ENCODE data around the gene ZNF445.
"Not testable (repeated sequence)": the region's sequence is repeated elsewhere in the genome, so short reads cannot be mapped to it uniquely, and the experiment has no call there.

ZNF445 gene

DNA sequence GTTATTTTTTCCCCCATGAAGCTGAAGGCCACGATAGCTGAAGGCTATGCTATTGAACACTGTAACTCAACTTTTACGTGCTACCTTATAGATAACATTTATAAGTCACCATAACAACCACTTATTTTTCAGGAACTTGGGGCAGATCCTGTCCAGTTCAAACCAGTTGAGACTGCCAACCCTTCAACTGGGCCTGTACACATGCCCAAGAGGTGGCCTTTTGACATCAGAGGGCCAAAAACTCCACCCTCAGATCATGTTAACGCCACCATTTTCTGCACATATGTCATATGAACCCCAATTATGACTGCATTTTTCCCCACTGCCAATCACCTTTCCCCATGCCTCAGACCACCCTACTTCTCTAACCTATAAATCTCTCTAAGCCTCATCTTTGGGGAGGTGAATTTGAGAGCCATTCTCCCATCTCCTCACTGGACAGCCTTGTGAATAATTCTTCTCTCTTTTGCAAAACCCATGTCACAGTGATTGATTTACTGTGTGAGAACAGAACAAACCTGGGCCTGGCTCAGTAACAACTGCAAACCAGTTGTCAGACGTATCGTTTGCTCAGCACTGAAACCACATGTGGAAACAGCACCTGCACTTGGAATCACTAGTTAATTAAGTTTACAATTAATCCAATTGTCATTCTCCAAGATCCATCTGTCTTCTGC is 42.5 kb downstream of the ZNF445 start:
- DNase-seq (ENCODE audit: low read depth in 2 of 2): no peak

DNA sequence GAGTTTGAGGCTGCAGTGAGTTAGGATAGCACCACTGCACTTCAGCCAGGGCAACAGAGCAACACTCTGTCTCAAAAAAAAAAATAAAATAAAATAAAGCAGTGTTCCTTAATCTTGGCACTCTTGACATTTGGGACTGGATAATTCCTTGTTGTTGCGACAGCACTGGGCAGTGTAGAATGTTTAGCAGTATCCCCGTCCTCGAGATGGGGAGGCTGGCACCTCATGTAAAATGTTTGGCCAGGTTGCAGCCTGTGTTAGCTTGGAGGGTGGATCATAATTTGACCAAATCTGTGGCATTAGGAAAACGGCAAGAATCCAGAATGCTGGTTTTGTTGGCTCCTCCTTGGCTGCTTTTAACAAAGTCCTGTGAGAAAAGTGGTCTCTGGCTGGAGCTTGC is 47.0 kb downstream of the ZNF445 start:
- DNase-seq (ENCODE audit: low read depth in 2 of 2): no peak

DNA sequence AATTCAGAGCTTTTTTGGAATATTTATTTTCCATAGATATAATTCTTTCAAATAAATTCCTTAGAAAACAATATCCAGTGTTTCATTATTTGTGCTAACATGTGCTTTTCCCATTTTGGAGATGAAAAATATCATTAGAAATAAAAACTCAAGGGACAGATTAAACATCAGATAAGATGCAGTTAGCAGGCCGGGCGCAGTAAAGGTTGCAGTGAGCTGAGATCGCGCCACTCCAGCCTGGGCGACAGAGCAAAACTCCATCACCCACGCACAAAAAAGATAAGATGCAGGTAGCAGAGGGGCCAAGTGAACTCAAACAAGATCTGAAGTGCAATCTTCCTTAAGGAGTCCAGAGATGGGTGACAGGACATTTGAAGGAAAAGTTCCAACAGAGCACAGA is 48.0 kb downstream of the ZNF445 start:
- DNase-seq (ENCODE audit: low read depth in 2 of 2): no peak

DNA sequence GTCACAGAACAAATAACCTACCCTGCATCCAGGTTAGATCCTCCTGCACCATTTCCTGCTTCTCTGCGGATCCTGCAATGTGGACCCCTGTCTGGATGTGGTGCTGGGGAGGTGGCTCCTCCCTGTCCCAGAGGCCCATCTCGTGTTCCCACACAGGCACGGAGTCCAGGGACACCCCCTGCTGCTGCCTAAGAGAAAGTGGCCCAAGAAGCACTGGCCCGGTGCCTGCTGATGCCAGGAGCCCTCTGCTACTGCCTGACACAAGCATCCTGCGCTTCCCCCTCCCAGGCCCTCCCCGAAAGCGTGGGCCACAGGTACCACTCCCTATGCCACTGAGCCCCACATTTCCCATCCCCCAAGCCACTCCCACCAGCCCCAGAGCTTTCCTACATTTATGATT is 48.6 kb downstream of the ZNF445 start:
- no peak for DNase-seq (ENCODE audit: low read depth in 2 of 2)

DNA sequence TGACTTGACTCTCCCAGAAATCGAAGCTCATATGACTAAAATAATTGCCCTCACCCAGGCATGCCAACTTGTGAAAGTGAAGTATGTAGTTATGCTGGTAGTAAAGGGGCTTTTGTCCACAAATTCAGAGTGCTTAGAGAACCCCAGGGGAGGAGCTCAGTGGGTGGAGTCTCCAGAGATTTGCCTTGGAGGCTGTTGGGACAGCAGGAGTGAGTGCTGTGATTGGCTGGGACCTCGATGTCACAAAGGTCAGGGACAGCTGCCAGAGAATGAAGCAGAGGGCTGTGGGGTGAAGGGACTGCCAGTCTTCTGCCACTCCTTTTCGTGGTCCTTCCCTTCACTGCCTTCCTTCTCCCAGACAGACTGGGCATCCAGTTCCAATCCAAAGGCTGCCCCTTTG is 49.8 kb downstream of the ZNF445 start:
- no peak for DNase-seq (ENCODE audit: low read depth in 2 of 2)

DNA sequence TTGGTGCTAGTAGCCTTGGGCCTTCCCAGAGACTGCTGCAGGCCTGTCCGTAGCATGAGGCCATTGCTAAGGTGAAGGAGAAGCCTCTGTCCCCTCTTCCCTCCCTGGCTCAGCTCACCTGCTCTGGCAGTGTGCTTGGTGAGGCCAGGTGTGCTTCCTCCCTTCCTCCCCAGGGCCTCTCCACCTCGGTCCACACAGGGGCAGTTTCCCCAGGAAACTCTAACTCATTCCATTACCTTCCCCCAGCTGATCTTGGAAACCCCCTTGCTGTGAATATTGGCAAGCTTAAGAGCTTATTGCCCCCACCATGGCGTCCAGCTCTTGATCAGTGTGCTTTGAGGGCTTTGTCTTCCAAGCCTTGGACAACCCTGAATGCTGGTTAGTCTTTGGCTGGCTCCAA is 52.7 kb downstream of the ZNF445 start:
- DNase-seq (ENCODE audit: low read depth in 2 of 2): no peak

DNA sequence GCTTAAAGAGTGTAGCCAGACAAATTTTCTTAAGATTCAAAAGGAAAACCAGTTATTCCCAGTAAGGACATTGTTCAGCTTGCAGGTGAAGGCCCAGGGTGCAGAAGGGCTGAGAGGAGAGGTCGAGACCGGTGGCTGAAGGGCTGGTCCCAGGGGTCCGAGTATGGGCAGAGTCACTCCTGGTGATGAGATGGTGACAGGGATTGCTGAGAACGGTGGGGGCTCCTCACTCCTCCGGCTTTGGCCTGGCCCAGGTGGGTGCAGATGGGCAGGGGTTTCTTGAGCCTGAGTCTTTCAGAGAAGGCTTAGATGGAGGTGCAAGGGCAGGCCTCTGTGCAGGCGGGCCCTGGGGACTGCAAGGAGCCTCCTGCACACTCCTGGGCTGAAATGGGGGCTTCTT is 56.2 kb downstream of the ZNF445 start:
- DNase-seq (ENCODE audit: low read depth in 2 of 2): no peak

DNA sequence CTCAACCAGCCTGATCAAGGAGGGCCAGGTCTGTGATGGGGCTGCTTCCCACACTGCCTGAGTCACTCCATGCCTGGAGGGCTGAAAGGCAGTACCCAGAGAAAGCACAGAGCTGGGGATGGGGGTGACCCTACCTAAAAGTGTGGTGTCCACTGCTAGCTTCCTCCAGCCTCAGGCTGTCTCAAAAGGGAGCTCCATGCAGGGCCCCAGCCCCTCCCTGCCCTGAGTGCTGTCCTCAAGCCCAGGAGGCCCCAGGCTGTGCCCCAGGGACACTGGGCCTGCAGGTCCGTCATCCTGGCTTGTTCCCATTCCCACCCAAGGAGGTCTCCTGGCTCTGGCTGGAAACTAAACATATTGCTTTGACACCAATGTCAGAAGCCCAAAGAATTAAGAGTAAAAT is 56.8 kb downstream of the ZNF445 start:
- DNase-seq (ENCODE audit: low read depth in 2 of 2): no peak

DNA sequence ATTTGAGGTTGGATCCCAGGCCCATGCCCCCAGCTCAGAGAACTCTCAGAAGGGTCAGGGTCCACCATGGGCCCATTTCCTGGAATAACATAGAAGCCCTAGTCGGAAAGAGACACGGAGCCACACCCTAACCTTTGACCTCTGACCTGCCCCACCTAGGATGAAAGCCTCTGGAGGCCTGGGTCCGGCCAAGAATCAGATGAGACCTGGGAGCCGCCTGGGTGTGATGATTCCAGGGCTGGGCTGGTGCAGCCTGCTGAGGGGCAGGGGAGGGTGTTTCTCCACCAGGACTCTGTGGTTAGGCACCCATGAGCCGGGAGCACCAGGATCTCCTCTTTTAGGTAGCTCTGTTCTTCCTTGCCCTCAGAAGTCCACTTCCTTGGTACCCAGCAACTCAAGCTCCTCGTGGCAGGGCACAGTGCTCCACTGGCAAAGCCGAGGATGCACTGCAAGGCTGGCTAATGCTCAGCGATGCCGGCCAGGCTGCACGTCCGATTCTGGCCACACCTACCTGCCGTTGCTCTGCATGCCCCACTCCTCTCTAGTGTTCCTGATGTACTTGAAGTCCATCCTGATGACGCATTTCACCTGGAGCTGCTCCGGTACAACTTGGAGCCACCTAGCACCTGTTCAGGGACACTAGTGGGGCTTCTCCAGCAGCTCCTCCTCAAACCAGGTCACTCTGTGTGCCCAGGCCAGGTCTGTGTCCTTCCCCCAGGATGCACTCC is 57.4 kb downstream of the ZNF445 start:
- DNase-seq (ENCODE audit: low read depth in 2 of 2): no peak

DNA sequence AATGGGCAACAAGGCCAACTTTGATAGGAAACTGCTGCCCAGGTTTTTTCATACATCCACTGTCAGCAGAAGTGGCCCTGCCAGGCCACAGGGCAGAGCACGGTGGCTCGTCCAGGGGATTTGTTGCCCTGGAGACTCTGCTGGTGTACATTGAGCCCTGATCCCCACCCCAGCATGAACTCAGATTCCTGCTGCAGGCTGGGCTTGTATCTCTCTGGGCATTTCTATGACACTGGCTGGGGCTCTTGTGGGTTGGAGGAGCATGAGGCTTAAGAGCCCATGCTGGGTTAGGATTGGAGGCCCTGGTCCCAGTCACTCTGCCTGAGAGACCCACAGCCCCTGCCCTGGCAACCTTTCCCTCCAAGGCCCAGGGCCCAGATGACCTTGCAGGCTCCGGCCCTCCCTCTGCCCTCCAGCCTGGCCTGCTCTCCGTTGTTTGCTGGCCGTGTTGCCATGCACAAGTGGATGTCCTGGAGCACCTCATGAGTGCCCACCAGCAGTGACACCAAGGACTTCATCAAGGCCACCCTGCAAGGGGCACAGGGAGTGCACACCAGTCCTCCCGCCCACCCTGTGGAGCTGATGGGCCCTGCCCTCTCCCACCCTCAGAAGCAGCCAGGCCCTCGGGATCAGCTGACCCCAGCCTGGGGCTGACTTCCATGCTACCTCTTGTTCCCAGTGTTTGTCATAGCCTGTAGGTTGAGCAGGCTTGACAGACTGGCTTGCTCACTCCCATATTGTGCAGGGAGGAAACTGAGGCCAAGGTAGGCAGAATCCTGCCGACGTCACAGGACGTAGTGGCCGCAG is 58.2 kb downstream of the ZNF445 start:
- no peak for DNase-seq (ENCODE audit: low read depth in 2 of 2)

DNA sequence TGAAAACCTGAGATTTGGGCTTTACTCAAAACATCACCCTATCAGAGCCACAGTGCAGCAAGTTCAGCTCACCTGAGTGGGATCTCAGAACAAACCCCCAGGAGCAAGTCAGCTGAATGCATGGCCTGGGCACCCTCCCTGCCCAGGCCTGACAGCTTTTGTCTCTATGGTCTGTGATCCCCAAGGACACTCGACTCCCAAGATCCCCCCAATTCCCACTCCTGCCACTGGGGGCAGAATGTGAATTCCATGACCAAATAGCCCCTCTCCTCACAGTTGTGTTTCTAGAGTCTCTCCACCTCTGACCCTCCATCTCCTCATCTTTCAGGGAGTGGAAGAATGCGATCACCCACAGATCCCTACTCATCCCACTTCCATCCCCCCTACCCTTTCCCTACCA is 58.9 kb downstream of the ZNF445 start:
- DNase-seq (ENCODE audit: low read depth in 2 of 2): no peak

DNA sequence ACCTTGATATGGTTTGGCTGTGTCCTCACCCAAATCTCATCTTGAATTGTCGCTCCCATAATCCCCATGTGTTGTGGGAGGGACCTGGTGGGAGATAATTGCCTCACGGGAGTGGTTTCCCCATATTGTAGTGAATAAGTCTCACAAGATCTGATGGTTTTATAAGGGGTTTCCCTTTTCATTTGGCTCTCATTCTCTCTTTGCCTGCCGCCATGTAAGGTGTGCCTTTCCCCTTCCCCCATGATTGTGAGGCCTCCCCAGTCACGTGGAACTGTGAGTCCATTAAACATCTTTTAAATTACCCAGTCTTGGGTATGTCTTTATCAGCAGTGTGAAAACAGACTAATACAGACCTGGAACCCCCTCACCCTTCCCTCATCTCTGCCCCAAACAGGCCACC is 59.4 kb downstream of the ZNF445 start:
- DNase-seq (ENCODE audit: low read depth in 2 of 2): not testable (repeated sequence)

DNA sequence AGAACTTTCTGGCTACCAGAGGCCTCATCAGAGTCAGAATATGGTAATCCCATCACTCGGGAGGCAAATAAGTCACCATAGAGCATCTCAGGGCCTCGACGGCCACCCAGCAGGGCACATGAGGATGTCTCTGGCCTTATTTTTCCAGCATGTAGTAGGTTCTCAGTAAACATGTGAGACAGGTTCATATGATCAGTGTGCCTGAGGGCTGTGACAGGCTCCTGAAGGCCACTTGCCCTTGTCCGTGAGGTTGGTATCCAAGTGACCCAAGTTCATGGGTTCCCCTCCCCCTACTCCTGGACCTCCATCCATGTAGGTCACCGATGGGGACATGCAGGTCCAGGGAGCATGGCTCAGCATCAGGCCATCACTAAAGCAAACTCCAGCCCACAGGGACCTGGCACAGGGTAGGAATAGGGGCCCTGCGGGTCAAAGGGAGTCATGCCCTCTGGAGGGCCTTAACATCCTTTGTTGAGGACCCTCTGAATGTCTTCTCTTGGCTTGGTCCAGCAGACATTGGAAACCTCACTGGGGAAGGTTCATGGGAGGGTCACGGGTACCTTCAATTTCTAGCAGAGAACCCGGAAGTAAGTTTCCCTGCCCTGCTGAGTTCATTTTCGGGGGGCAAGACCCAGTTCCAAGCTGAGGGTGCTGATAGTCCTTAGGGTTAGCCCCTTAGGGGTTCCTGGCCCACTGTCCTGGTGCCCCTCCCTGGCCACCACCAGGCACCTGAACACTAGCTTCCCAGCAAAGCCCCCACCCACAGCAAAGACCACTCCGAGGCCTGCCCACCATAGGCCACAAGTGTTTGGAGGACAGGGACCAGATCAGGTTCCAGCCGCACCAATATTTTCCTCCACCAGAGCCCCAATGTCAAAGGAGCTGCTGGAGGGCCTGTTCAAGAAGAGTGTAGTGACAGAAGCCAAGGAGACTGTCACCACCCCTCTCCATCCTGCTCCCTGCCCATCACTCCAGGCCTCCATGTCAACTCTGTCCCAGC is 61.1 kb downstream of the ZNF445 start:
- no peak for DNase-seq (ENCODE audit: low read depth in 2 of 2)

DNA sequence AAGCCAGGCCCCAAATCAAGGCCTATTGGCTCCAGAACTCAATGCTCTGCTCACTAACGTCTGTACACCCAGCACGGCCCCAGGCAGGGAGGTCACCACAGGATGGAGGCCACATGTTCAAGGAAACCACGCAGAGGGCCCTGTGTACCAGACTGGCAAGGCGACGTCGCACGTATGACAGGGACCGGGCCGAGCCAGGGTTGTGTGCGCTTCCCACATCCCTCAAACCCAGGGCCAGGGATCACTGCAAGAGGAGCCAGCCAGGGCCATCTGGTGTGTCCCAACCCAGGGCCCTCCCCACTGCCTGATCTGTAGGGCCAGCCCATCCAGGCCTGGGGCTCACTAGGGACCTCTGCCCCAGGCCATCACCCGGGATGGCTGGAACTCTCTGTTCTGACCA is 62.0 kb downstream of the ZNF445 start:
- DNase-seq (ENCODE audit: low read depth in 2 of 2): no peak

DNA sequence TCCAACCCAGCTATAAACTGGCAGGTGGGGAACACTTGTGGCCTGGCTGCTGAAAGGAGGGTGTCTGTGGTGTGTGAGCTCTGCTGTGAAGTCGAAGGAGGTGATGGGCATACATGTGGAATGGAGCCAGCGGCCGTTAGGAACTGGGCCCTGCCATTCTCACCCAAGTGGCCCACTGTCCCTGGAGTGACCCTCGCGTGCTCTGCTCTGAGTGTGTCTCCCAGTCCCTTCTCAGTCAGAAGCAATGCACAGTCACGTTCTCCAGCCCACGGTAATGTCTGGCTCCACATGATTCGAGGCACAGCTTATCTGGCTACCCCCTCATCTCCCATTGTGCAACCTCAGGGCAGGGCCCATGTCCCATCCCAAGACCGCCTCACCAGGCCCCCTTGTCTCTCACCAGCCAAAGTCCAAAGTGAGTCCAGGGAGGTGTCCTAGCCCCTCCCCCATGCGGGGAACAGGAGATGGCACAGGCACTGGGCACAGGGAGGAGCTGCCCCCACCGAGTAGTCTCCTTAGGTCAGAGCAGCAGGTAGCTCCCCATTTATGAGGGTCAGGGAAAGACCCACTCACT is 62.9 kb downstream of the ZNF445 start:
- DNase-seq (ENCODE audit: low read depth in 2 of 2): no peak

DNA sequence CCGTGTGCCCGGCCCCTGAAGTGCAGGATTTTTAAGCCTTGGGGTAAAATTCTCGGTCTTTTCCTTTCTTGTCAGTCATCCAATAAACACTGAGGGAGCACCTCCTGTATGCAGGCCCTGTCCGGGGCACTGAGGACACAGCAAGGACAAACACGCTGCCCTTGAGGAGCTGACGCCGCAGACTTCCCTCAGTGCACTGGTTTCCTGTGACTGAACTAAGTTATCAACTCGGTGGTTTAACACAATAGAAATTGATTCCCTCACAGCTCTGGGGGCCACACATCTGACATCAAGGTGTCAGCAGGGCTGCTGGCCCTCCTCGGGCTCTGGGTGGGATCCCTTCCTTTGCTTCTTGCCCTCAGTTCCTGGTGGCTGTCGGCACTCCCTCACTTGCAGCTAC is 65.1 kb downstream of the ZNF445 start:
- DNase-seq (ENCODE audit: low read depth in 2 of 2): no peak

DNA sequence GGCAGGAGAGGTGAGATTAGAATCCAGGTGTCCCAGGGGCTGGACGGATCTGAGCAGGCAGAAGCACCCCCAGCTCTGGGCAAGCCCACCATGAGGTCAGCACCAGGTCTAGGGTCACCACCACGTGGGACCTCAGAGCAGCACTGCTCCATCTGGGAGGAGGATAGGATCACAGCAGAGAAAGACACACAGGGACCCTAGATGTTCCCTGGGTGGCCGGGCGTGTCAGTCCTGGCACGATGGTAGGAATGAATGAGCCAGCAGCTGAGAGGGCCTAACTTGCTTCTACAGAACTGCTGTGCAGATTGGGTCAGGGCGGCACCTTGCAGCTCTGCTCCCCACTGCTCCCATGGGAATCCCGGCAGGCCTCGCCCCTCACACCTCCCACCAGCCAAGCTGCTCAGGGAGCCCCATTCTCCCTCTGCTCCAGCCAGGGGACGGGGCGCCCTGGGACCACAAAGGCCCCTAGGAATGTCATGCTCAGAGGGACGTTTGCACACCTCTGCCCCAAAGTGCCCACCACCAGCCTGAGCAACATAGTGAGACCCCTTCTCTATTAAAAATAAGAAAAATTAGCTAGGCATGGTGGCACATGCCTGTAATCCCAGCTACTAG is 66.3 kb downstream of the ZNF445 start:
- DNase-seq (ENCODE audit: low read depth in 2 of 2): no peak

DNA sequence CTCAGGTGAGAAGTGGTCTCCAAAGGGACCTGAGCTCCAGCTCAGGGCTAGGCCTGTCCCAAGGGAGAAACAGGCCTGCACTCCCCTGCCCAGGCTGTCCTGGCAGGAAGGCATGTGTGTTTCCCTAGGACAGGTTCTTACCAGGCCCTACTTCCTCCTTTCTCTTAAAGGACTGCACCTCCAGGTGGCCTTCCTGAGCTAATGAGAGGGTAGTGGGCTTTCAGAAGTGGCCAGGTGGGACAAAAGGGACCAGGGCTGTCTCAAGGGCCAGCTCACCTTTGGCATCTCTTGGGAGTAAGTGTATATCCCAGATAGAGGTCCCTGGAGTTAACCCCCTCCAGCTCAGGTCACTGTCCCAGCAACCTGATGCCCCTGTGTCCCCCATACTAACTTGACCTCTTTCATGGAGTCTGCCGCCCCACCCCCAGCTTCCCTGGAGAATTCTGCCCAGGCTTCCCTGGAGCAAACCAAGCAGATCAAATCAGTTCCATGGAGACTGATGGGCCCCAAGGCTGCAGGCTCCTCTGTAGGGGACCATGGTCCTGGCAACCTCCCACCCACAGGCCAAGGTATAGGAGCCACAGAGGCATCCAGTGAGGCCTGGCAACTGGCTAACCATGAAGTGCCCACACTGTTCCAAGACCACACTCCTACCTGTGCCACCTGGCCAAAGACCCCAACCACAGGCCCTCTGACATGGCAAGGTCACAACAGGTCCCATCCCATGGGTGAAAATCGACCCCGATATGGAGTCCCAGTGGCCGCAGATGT is 67.6 kb downstream of the ZNF445 start:
- DNase-seq (ENCODE audit: low read depth in 2 of 2): no peak

DNA sequence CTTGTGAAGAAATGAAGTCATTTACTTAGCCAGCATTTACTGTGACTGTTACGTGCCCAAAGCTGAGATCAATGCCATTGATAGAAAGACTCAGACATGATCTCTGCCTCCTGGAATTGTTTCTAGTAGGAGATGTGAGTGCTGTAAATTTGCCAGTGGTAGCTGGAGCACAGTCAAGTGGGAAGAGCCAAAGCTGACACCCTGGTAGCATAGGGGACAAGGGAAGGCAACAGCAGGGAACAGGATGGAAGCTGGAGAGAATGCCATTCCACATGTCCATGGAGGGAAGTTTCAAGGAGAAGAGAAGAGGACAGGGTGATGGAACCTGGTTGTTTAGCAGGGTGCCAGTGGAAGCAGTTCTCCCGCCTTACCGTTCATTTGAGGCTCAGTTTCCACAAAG is 74.9 kb downstream of the ZNF445 start:
- DNase-seq (ENCODE audit: low read depth in 2 of 2): no peak

DNA sequence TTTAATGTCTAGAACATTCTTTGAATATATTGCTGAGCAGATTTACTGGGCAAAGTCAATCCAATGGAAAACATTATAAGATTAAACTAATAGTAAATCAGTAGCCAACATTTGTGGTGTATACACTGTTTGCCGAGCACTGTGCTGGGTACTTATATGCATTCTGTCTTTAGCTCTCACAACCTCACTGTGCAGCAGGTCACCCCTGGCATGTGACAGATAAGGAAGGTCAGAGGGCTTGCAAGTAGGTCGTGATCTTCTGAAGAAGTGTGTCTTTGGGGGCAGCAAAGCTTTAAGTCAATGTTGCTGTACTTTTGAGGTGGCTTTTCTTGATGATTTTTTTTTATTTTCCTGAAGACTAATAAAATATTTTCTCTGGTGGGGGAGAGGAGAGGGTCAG is 76.7 kb downstream of the ZNF445 start:
- DNase-seq (ENCODE audit: low read depth in 2 of 2): no peak
